Occipital lobe (tissue), 2 donors: ENCODE measurements around the gene OLFML1. TPM values are rescaled to one million over a fixed set of nuclear protein-coding genes. Genes with fewer than 3 reads are reported as not detected.
A peak's percentile ranks its signal among the peaks of the same experiment; 100 is the strongest.

Source experiments
- DNase-seq: peaks from one replicate; lab custom pipeline; 2025; lab: John Stamatoyannopoulos, UW
- total RNA-seq: library from RNA; depleted of rRNA; stranded (reverse); fragments of >200 nt; gene quantifications from one replicate; pipeline ENCODE4 v1.2.3, GENCODE V29; 2014

OLFML1 gene
- total RNA-seq, 1 donor from 2014 or later: 1.1 TPM

DNA sequence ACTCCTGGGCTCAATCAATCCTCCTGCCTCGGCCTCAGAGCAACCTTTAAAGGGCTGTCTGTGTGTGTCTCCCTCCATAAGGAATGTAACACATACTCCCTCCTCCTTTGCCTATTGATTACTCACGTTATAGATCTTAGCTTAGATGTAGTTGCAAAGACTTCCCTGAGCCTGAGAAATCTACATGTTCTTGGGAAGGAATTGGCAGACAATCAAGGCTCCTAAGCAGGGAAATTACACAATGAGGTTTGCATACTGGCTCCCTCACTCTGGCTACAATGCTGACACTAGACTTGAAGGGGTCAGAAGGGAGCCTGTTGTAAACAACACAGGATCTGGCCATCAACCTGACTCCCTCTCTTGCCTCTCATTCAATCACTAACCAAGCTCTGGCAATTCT, 5.2 kb upstream of the OLFML1 start:
- DNase-seq: no peak

DNA sequence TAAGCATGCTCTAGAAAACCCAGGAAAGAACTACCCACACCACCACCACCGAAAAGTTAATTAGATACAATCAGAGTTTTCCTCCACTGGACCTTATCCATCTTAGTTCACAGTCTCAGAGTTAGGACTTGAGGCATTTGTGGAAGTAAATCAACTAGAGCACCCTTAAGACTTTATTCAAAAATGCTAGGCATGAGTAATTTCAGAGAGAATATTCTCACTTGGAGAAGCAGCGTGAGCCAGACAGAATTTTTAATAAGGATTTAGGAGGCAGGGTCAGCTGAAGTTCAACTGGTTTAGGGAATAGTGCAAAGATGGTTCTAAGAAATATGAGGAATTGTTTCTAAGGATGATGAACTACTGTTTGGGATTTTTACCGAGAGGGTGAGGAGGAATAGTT, 1.2 kb upstream of the OLFML1 start:
- DNase-seq: no peak

DNA sequence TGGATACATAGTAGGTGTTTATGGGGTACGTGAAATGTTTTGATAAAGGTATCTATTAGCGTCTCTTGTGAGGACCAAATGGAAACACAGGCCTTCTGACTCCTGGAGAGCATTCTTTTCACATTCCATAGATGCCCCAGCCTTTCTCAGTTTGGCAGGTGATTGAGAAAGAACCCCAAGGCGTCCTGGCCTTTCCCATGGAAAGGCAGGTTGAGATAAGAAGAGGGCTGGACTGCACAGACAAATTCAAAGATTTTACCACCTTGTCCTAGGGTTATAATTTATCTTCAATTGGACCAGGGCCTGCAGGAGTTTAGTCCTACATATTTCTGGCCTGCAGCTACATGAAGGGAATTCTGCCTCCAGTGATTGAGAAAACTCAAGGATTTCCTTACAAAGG, 661 bp upstream of the OLFML1 start:
- no peak for DNase-seq

DNA sequence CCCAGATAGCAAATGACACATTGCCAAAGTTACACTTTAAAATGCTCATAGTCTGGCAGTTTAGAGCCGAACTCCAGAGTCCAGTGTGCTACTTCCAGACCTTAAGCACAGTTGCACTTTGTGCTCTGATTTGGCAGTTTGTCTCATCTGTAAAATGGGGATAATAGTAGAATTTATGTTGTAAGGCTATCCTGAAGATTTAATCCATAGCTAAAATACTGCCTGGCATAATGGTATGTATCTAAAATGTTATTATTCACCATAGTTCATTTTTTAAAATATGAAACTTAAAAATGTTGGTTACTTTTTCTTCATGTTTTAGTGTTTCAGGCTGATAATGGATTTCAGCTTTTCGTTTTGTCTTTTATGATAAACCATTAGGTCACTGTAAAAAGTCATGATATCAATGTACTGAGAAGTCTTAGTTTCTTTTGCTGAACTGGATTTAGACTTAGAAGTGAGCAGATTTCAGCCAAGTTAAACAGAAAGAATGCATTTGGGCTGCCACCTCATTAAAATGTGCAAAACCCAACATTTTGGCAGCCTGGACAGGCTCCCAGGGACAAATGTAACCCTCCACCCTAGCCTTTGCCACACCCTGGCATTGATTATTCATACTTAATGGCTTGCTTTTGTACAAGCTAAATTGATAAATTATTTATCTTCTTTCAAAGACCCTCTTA, 933 bp downstream of the OLFML1 start:
- DNase-seq: no peak

DNA sequence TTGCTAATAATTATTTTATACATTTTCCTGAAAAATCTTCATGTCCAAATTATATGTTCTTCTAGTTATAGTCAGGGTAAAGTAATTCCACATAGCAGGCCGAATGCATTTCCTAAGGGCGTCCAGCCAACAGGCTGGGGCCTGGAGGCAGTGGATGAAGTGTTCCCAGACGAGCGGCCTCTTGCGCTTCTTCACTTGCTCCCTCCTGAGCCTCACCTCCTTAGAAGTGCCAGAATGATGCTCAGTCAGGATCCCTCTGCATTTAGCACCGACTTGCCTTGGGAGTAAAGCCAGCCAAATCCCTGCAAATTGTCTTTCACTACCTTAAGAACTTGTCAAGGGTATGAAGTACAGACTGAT, 1.5 kb downstream of the OLFML1 start:
- DNase-seq: no peak

DNA sequence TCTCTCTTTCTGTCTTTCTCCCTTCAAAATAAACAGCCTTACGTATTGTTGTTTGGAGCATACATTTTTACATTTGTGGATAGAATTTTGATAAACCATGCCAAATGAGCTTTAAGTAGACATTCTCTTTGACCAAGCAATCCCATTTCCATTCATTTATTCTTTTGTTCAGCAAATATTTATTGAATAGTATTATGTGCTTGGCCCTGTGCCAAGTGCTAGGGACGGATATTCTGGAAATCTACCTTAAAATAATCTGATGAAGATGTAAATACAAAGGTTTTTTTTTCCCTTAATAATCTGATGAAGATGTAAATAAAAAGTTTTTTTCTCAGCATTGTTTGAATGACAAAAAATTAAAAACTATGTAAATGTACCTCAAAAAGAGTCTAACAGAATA, 2.1 kb downstream of the OLFML1 start:
- no peak for DNase-seq

DNA sequence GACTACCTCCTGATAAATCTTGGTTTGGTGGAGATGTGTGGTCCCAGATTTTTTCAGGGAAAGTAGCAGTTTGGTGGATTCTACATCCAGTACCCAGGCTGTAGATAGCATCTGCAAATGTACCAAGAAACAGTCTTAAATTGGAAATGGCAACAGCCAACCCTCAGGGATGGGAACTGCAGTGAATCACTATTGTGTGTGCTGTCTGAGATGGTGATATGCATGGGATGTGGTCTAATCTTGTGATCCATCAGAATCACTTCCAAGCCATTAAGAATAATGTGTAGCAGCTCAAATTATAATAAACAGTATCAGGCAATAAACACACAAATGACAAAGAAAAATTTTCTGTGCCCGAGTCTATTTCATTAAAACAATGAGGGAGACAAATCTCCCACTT, 3.4 kb downstream of the OLFML1 start:
- DNase-seq: no peak

DNA sequence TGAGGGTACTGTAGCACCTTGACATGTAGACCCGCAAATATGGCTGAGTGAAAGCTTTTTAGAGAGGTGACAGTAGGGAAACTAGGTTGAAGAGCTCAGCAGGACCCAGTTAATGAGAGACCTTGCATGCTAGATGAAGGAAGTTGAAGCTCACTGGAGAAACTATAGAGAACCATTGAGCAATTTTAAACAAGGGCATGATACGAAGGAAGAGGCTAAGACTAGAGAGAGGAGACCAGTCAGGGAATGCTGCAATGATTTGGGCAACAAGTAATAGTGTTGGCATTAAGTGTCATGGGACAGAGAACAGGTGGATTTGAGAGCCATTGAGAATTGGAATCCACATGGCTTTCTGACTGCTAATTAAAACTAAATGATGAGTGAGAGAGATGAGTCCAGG, 4.1 kb downstream of the OLFML1 start:
- DNase-seq: no peak

DNA sequence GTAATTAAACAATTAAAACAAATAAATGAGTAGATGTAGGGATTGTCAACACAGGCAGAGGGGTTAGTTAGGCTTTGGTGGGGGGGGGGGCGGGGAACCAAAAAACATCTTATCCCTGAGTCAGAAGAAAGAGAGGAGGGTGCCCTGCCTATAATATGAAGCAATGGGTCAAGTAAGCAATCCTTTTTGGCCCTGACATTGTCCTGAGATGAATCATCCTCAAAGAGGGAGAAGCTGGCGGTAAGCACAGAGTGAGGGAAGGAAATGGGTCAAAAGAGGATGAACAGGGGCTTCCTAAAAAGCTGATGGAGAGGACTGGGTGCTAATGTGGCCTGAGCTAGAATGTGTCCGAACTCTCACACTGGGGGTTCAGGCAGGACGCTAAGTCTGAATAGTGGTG, 4.7 kb downstream of the OLFML1 start:
- no peak for DNase-seq

DNA sequence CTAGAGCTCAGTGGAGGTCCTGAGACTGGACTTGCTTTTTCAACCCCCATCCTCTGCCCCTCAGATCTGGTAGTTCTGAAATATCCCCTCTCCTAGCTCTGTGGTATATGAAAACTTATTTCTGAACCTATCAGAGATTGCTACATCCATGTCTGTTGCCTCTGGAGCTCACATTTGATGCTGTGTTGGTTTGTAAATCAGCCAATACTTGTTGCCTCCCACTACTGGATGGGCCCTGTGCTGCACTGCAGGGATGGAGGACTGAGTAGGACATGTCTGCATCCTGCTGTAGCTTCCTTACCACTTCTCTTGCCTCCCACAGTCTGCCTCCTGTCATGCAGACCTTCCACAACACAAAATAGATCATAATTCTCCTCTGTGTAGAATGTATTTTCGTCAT, 5.2 kb downstream of the OLFML1 start:
- no peak for DNase-seq

DNA sequence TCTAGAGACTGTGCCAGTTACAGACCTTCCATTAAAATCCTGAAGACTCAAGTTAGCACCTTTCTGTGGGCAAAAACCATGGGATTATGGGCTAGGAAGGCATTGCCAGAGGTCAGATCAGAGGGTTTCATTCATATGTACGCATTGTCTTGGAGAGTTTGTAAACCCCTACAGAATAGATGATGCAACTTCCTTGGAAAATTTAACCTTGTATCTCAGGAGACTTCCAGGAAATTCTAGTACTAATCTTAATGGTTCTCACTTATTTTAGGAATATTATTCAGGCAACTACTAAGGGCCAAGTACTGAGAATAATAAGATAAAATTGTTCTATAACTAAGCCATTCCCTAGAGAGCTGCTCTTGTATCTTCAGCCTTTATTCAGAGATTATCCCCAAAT, 6.9 kb downstream of the OLFML1 start:
- no peak for DNase-seq

DNA sequence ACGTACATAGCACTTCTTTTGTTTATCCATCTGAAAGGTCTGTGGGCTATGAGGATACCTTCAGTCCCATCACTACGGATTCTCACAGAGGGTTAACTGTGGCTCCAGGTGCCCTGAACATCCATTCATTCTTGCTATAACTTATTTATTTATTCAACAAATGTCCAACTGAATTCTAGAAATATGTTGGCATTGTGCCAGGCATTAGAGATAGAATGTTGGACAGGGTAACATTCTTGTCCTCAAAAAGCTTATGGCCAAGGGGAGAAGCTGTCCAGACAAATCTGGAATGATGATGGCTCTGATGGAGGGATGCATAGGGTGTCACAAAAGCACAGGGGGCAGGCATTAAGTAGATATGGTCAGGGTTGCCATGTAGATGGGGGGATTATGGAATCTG, 8.4 kb downstream of the OLFML1 start:
- DNase-seq: no peak

DNA sequence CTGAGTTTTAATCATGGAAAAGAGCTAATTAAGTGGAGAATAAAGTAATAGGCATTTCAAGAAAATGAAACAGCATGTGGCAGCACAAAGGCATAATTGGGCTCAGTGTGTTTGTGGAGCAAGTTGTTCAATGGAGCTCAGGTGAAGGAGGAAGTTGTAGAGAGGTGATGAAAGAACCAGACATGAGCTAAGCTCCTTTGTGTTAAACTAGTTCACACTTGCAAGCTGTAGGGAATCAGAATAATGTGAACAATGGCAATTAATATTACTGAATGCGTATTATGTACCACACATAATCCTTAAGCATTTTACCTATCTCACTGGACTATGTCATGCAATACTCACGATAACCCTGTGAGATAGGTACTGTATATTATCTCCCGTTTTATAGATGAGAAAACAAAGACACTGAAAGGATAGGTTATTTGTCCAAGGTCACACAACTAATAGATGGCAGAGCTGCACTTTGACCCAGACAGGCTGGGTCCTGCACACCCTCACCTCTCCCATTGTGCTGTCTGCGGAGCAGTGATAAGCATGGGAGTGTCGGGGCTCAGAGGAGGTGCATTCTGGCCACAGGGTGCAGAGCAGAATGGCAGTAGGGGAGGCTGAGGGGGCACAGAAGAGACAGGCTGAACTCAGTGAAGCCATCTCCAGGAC, 8.9 kb downstream of the OLFML1 start:
- no peak for DNase-seq

DNA sequence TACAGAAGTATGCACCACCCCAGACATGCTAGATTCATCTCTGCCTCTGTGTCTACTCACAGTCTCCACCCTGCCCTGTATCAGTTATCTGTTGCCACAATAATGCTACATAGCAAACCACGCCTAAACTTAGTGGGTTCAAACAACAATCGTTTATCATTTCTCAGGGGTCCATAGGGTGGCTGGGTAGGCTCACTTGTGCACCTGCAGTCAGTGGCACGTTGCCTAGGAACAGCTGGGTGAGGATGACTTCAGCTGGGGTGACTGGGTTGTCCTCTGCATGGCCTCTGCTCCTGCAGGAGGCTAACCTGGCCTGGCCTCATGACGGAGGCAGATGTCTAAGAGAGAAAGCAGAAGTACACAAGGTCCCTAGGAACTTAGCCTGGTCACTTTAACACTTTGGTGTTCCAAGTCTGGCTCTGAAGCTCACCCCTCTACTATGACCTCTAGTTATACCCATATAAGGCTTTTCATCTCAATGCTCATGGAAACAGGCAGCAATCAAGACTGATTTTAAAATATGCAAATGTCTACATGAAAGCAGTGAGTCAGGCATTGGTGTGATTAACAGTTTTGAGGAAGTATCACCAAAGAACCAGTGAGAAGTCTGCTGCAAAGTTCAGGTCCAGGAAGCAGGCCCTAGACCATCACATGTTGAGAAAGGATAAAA, 10.7 kb downstream of the OLFML1 start:
- no peak for DNase-seq

DNA sequence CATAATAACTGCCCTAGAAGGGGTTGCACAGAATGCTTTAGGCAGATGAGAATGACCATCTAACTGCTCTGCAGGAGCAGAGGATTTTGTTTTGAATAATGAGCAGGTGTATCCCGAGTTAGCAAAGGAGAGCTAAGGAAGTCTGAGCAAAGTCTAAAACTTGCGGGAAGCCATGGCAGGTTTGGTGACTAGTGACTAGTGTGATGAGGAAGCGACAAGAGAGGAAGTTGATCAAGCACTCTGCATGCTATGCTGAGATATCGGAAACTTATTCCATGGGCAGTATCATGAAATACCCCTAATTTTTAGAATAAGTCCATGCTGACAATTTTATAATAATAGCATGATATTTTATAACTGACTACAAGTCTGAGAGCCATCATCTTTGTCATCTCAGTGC, 12.9 kb downstream of the OLFML1 start:
- no peak for DNase-seq

DNA sequence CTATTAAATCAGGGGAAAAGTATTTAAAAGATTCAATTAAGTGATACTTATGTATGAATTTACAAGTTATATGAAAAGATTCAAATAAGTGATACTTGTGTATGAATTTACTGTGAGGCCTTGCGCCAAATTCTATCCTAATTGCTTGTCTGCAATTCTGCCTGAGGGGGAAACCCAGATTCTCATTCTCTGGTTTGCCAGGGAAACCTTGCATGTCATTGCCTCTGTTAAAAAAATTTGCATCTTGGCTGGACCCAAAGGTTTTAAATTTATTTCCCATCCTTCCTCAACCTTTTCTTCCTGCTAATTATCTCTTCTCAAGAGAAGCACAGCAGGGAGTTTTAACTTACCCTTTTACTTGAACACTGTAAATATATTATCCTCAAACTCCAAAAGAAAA, 13.8 kb downstream of the OLFML1 start:
- no peak for DNase-seq

DNA sequence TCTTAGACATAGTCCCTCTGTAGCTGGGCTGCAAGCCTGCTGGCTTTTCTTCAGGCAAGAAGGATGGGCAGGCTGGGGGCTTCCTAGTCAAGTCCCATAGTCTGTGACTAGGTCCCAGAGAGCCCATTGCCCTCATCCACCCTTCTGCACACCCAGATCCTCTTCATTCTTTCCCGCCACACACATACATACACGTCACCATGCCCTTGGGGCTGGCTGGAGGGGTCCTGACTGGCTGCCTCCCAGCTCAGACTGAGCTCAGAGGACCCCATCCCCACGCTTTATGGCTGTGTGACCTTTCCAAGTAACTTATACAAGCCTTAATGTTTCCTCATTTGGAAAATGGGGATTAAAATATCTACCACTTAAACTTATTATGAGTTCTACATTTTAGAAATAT, 14.9 kb downstream of the OLFML1 start:
- DNase-seq: no peak

DNA sequence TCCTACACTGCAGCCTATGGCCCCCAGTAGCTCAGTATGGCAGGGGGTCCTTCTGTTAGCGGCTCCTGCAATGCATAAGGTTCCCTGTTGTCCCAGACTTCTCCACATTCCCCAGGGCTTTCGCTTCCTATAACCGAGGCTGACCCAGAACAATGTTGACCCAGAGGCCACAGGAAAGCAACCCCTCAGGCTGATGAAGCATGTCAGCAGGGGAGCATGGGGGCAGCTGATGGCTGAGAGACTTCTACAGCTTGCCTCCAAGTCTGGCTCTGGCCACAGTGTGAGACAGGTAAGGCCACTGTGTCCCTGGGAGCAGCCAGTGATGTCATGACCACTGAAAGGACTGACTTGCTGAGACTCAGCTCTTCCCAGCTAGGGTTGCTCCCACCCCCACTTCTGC, 15.9 kb downstream of the OLFML1 start:
- DNase-seq: no peak

DNA sequence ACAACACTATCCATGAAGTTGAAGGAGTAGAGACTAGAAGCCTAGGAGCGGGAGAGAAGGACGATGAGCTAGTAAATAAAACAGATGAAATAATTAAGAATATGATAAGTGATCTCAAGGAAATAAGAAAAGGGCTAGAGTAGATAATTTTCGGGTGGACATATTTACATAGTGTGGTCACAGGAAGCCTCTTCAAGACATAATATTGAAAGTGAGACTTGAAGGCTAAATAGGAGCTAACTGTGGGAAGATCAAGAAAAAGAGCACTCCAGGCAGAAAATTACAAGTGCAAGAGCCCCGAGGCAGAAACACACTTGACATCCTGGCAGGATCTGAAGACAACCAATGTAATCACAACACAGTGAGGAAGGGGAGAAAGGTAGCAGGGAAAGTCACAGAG, 16.6 kb downstream of the OLFML1 start:
- DNase-seq: no peak

DNA sequence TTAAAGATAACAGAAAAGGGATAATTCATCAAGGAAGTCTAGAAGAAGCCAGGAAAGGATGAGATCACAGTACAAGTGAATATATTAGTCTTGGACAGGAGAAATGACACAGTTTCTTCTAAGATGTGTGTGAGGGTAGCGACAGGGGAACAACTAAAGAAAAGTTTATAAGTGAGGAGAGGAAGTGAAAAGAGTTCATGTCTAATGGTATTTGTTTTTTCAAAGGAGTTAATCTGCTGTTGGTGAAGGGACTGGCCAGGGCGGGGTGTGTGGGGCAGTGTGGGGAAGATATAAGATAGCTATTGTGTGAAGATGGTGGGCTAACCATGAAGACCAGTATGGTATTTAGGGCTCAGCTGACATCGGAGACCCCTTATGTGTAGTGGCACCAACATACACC, 20.9 kb downstream of the OLFML1 start:
- no peak for DNase-seq

DNA sequence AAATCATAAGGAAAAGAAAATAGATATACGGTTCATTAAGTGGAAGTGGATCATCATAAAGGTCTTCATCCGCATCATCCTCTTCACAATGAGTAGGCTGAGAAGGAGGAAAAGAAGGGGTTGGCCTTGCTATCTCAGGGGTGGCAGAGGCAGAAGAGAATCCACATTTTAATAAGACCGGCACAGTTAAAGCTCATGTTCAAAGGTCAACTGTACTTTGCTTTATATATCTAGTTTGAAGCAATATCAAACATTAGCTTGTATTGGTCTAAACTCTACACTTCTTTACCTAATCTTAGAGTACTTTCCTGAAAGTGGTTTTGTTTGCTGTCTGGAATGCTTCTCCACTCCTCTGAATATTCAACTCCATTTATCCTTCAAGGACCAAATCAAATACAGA, 22.8 kb downstream of the OLFML1 start:
- DNase-seq: no peak

DNA sequence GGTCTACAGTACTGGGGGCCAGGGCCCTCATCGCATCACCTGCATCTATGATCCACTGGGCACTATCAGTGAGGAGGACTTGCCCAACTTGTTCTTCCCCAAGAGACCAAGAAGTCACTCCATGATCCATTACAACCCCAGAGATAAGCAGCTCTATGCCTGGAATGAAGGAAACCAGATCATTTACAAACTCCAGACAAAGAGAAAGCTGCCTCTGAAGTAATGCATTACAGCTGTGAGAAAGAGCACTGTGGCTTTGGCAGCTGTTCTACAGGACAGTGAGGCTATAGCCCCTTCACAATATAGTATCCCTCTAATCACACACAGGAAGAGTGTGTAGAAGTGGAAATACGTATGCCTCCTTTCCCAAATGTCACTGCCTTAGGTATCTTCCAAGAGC, 24.7 kb downstream of the OLFML1 start:
- DNase-seq: no peak

DNA sequence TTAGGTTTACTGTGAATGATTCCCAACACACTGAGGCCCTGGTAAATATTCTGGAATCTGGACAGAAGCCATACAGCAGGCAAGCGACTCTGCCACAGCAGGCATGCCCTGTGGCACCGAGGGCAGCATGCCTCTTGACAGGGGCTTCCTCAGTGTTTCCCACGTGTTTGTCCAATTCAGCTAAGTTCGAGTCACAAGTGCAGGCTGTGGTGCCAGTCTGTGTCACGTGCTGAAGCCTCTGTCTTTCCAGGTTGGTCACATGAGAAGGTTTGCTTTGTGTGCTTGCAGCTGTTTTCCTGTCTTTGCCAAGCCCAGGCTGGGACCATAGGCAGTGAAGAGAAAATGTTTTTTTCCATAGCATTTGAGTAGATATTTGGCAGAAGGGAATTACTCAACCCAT, 26.1 kb downstream of the OLFML1 start:
- DNase-seq: peak; percentile 65
